HFFc6 (cell line): ENCODE data around the gene USP48. TPM values are rescaled to one million over a fixed set of nuclear protein-coding genes. Genes with fewer than 3 reads are reported as not detected.

Experiments
- DNase-seq: peaks from one replicate; pipeline ENCODE4 v3.0.0-alpha.2; 2018
- H3K27ac Mint-ChIP-seq: 2 replicates; pipeline ENCODE4 v1.8.0; 2020; ENCODE audit warnings: mild to moderate bottlenecking, mixed read lengths
- H3K27me3 Mint-ChIP-seq: 2 replicates; pipeline ENCODE4 v1.8.0; 2021; ENCODE audit warnings: mild to moderate bottlenecking, moderate library complexity, mixed read lengths; ENCODE audit not compliant: insufficient read depth
- H3K36me3 Mint-ChIP-seq: 2 replicates; pipeline ENCODE4 v1.8.0; 2021; ENCODE audit warnings: low read depth, mixed read lengths
- H3K4me1 Mint-ChIP-seq: 2 replicates; pipeline ENCODE4 v1.8.0; 2020; ENCODE audit warnings: low read depth, mixed read lengths
- H3K4me3 Mint-ChIP-seq: 2 replicates; pipeline ENCODE4 v1.8.0; 2020; ENCODE audit warnings: mild to moderate bottlenecking, moderate library complexity, mixed read lengths
- H3K9me3 Mint-ChIP-seq: 2 replicates; pipeline ENCODE4 v1.8.0; 2020; ENCODE audit warnings: mild to moderate bottlenecking, mixed read lengths
- CTCF ChIP-seq: fragments of 200-600 bp; sonication (generic); IDR thresholded peaks from 2 replicates; pipeline ENCODE4 v1.5.0; 2021; ENCODE audit warnings: antibody characterized with exemption, mild to moderate bottlenecking
- long read RNA-seq: library from polyadenylated mRNA; unstranded; transcript quantifications from one replicate; pipeline ENCODE4 v2.0.0, GENCODE V29; 2019
- total RNA-seq, 6 experiments: library from RNA; stranded (reverse); fragmentation: NEBNext Ultra II Directional; extraction: Animal tissue kit (Norgen Biotek cat#: 25700); gene quantifications; 2 replicates in 1 of 6; 3 replicates in 5 of 6; pipeline ENCODE4 v1.2.3, GENCODE V29; 2021

The USP48 gene
- 10 to 100 TPM; 45.0 to 54.2 (median 51.1) TPM for total RNA-seq
- long read RNA-seq, full-length matches to known transcripts: 9 of 98 reads
- long read RNA-seq, partial matches to known transcripts: 79 of 98 reads
- long read RNA-seq, other reads (novel, unspliced or antisense): 10 of 98 reads

DNA sequence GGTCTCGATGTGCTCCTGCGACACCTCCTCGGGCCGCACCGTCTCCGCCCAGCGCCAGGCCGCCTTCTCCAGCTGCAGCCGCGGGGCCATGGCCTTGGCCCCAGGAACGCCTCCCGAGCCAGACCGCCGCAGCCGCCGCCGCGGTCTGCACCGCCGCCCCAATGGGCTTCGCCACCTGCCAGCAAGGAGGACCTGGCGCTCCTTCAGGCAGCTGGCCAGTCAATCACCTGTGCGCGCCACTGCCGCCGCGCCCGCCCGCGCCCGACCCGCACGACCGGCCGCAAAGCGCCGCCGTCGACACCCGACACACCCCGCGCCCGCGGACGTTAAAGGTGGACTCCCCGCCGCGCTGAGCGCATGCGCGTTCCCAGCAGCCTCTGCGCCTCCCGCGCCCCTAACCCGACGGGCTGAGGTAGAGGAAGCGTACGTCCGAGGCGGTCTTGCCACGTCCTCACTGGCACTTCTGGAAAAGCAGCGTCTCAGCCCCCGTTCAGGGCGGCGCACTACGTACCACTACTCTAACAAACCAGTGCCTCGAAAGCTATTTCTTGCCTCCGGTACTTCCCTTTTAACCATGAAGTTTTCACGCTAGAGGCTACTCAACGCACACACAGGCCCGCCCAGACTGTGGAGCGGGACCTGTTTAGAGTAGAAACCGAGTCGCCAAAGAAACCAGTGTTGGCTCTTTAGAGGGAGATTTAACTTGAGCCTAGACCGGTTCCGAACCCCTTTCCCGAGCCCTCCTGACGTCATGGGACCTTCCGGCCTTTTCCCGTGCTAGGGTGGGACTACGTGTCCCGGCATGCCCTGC is at the start of gene USP48:
USP48 (minus strand) TSS at position 282 of the 811 bp plus-strand sequence; CDS start at position 90, 192 bp downstream.
- Mint-ChIP-seq H3K27me3 (peaks cover 2% of the 10 kb centered on the region; the same call in 1 of the 2 replicates), H3K4me1 (peaks cover 29% of the 10 kb centered on the region), H3K36me3 (peaks cover 21% of the 10 kb centered on the region; the same call in 1 of the 2 replicates), H3K9me3 (no peaks in the 10 kb centered on the region; the same call in none of the 2 replicates), H3K4me3 (peak within 1 kb of the TSS; percentile 94), H3K27ac (peak within 1 kb of the TSS; percentile 100)
- TF ChIP-seq CTCF: no peak
- peak; percentile 95 for DNase-seq

- Mint-ChIP-seq H3K4me1 (no peaks in the 10 kb centered on the region), H3K27ac (no peak overlapping the region), H3K27me3 (peaks cover 16% of the 10 kb centered on the region), H3K36me3 (peaks cover 43% of the 10 kb centered on the region), H3K4me3 (no peak overlapping the region), H3K9me3 (peaks cover 6% of the 10 kb centered on the region)
- DNase-seq: no peak
- TF ChIP-seq CTCF: no peak
Measured at GRCh38 chr1:21831454-21831970, 48.6 kb upstream of the USP48 start.

- peaks cover 16% of the 10 kb centered on the region for H3K27me3 Mint-ChIP-seq
- H3K4me3 Mint-ChIP-seq: no peak overlapping the region
- DNase-seq: no peak
- TF ChIP-seq CTCF: no peak
- H3K4me1 Mint-ChIP-seq: no peaks in the 10 kb centered on the region
- no peak overlapping the region for H3K27ac Mint-ChIP-seq
- peaks cover 6% of the 10 kb centered on the region for H3K9me3 Mint-ChIP-seq
- peaks cover 43% of the 10 kb centered on the region for H3K36me3 Mint-ChIP-seq
Measured at GRCh38 chr1:21830792-21831453, 48.0 kb upstream of the USP48 start.

- Mint-ChIP-seq H3K4me3 (no peak overlapping the region), H3K4me1 (no peaks in the 10 kb centered on the region), H3K9me3 (peaks cover 3% of the 10 kb centered on the region), H3K27ac (no peak overlapping the region), H3K27me3 (peaks cover 13% of the 10 kb centered on the region), H3K36me3 (peaks cover 27% of the 10 kb centered on the region)
- no peak for DNase-seq
- no peak for TF ChIP-seq CTCF
Measured at GRCh38 chr1:21829294-21829693, 46.3 kb upstream of the USP48 start.

DNA sequence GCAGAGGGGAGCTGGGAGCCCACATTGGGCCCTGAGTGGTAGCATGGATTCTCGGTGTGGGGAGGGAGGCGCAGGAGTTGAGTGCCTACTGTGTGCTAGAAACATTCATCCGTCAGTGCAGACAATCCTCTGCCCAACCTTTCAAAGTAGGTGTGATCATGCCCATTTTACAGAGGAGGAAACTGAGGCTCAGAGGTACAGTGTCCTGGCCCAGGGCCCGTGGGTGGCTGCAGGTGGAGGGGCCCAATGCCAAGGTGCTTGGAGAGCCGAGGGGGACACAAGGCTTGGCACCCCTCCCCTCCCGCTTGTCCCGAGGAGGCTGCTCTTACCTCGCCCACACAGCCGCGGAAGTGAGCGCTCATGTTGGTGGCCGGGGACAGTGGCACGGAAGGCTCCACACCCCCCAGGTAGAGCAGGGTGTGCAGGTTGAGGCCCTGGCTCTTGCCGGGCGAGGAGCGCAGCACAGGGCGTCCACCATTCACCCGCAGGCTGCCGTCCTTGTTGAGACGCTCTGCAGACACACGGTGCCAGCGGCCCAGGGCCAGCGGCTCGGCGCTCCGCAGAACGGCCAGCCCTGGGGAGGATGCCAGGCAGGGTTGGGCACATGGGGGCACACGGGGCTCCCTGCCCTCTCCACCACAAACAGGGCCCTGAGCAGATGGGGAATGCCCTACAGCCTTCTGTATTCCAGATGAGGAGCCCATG is 45.7 kb upstream of the USP48 start:
- H3K4me3 Mint-ChIP-seq: no peak overlapping the region
- peaks cover 17% of the 10 kb centered on the region for H3K27me3 Mint-ChIP-seq
- TF ChIP-seq CTCF: no peak
- no peaks in the 10 kb centered on the region for H3K9me3 Mint-ChIP-seq
- H3K4me1 Mint-ChIP-seq: no peaks in the 10 kb centered on the region
- peaks cover 21% of the 10 kb centered on the region for H3K36me3 Mint-ChIP-seq
- no peak overlapping the region for H3K27ac Mint-ChIP-seq
- no peak for DNase-seq
